Ishikawa (cell line): ENCODE measurements around the gene STAG1.

ENCODE experiments used
- CEBPB ChIP-seq: IDR thresholded peaks from 2 replicates; pipeline ENCODE4 v1.6.1; 2012
- CREB1 ChIP-seq: IDR thresholded peaks from 2 replicates; pipeline ENCODE4 v1.6.1; 2012; ENCODE audit warnings: low read depth
- EGR1 ChIP-seq: IDR thresholded peaks from 2 replicates; pipeline ENCODE4 v1.6.1; 2012
- EP300 ChIP-seq: IDR thresholded peaks from 2 replicates; pipeline ENCODE4 v1.6.1; 2012; ENCODE audit warnings: borderline replicate concordance
- FOXM1 ChIP-seq: IDR thresholded peaks from 2 replicates; pipeline ENCODE4 v1.6.1; 2012; ENCODE audit warnings: low read depth, borderline replicate concordance
- MAX ChIP-seq: IDR thresholded peaks from 2 replicates; pipeline ENCODE4 v1.6.1; 2012
- RAD21 ChIP-seq: IDR thresholded peaks from 2 replicates; pipeline ENCODE4 v1.6.1; 2012; ENCODE audit warnings: low read depth
- REST ChIP-seq: IDR thresholded peaks from 2 replicates; pipeline ENCODE4 v1.6.1; 2012; ENCODE audit warnings: low read depth, mild to moderate bottlenecking
- TCF12 ChIP-seq: IDR thresholded peaks from 2 replicates; pipeline ENCODE4 v1.6.1; 2012; ENCODE audit warnings: low read depth
- YY1 ChIP-seq: IDR thresholded peaks from 2 replicates; pipeline ENCODE4 v1.6.1; 2012; ENCODE audit warnings: low read depth
- ZBTB7A ChIP-seq: IDR thresholded peaks from 2 replicates; pipeline ENCODE4 v1.6.1; 2012; ENCODE audit warnings: low read depth

GRCh38 chr3:136546720-136547119 is 205.5 kb downstream of the STAG1 start:
- TF ChIP-seq REST = no peak
- no peak for TF ChIP-seq FOXM1
- TF ChIP-seq YY1 = no peak
- TF ChIP-seq EGR1 = no peak
- no peak for TF ChIP-seq RAD21
- no peak for TF ChIP-seq EP300
- TF ChIP-seq MAX = no peak
- TF ChIP-seq CEBPB = no peak
- TF ChIP-seq TCF12 = no peak
- no peak for TF ChIP-seq ZBTB7A
- no peak for TF ChIP-seq CREB1
